Bronchial epithelial cell (primary cell): Measurements from ENCODE around the gene JAML. TPM values are rescaled to one million over a fixed set of nuclear protein-coding genes. Genes with fewer than 3 reads are reported as not detected.

Source experiments
- DNase-seq: peaks from one replicate; pipeline ENCODE4 v3.0.0-alpha.2; 2010; ENCODE audit warnings: low read depth
- FAIRE-seq: peaks from 2 replicates; lab custom pipeline; 2011; peaks lifted over from hg19 to GRCh38; lab: Jason Lieb, UNC
- H3K27me3 ChIP-seq: 2 replicates; pipeline ENCODE4 v1.5.1; 2011; ENCODE audit warnings: low read length; ENCODE audit not compliant: control insufficient read depth, insufficient read depth
- H3K36me3 ChIP-seq: 2 replicates; pipeline ENCODE4 v1.5.1; 2011; ENCODE audit warnings: low read length; ENCODE audit not compliant: control insufficient read depth, insufficient read depth
- H3K4me3 ChIP-seq: 2 replicates; pipeline ENCODE4 v1.5.1; 2011; ENCODE audit warnings: mild to moderate bottlenecking, low read depth, low read length, control low read depth
- CTCF ChIP-seq: IDR thresholded peaks from 2 replicates; pipeline ENCODE4 v1.5.1; 2011; ENCODE audit warnings: mild to moderate bottlenecking, moderate library complexity, low read length, control low read depth, inconsistent platforms; ENCODE audit not compliant: insufficient read depth, severe bottlenecking
- total RNA-seq: library from RNA; depleted of rRNA; stranded (reverse); fragments of >200 nt; gene quantifications from 2 replicates; pipeline ENCODE4 v1.2.1, GENCODE V29; 2014

JAML gene
- total RNA-seq, 1 donor from 2014 or later: not detected

GRCh38 chr11:118153516-118153915 is 71.3 kb downstream of the JAML start:
- peaks cover 4% of the 10 kb centered on the region for H3K27me3 ChIP-seq
- DNase-seq (no peak), FAIRE-seq (no peak)
- no peak overlapping the region for H3K4me3 ChIP-seq
- no peaks in the 10 kb centered on the region for H3K36me3 ChIP-seq
- no peak for TF ChIP-seq CTCF

DNA sequence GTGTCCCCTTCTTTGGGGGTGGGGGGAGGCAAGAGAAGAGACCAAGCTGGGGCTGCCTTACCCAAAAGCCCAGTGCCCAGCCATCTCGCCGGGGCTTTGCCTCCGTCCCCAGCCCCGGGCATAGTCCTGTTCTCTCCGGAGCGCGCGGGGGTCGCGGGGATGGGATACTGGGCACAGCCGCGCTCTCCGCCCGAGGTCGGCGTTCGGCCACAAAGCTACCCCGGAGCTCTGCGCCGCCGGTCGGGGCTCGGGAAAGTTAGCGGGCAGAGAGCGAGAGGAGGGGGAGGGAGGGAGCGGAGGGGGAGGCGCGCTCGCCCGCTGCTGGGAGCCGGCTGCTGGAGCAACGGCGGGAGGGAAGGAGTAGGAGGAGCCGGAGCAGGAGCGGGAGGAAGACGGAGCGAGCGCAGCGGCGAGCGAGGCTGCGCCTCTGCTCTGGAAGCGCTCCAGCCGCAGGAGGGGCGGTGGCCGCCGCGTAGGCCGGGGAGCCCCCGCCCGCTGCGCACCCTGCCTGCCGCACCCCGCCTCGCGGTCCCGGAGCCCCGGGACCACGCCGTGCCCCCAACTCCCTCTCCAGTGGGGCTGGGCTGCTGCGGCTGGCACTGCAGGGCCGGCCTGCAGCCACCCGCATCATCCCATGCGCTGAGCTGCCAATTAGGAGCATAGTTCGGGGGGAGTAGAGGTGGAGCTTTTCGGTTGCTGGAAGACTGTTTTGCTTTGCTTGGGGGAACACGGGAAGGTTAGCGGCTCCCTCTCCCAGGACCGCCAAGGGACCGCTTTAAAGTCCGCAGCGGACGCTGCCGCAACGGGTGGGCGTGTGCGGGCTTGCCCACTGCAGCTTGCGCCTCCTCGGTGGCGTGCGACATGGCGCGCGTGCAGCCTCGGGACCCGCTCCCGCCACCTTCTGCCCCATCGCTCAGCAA is 72.0 kb downstream of the JAML start, which contains the start of gene SCN4B:
TSS of gene SCN4B (minus strand) at position 272 of the 920 bp plus-strand sequence. CDS start at position 122, 150 bp downstream.
- Histone ChIP-seq H3K27me3 (peaks cover 4% of the 10 kb centered on the region), H3K36me3 (no peaks in the 10 kb centered on the region), H3K4me3 (peak within 1 kb of the TSS; percentile 40)
- FAIRE-seq (no peak), DNase-seq (peak; percentile 50)
- TF ChIP-seq CTCF: no peak

- H3K36me3 ChIP-seq: no peaks in the 10 kb centered on the region
- FAIRE-seq: no peak
- TF ChIP-seq CTCF: no peak
- H3K27me3 ChIP-seq: peaks cover 4% of the 10 kb centered on the region
- peak overlapping the region; percentile 40 for H3K4me3 ChIP-seq
- no peak for DNase-seq
These were observed 72.7 kb downstream of the JAML start for GRCh38 chr11:118152020-118152551.

DNA sequence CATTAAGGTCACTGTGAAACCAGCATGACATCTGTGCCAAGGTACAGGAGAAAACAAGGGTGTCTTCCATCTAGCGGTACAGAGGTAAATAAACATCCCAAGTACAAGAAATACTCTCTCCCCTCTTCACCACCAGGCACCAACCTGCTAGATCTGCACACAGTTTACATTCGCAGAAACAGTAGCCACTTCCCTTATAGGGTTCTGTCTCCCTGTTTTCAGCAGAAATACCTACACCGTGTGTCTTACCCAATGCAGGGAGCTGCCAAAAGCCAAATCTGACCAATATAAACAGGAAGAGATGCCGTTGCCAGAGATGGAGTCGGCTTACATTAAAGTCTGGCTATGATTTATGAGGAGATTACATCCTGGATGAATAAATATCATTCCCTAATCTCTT is 73.4 kb downstream of the JAML start:
- no peaks in the 10 kb centered on the region for H3K36me3 ChIP-seq
- peaks cover 4% of the 10 kb centered on the region for H3K27me3 ChIP-seq
- FAIRE-seq: no peak
- peak; percentile 13 for DNase-seq
- no peak for TF ChIP-seq CTCF
- no peak overlapping the region for H3K4me3 ChIP-seq

- TF ChIP-seq CTCF: no peak
- H3K36me3 ChIP-seq: no peaks in the 10 kb centered on the region
- H3K4me3 ChIP-seq: no peak overlapping the region
- no peak for FAIRE-seq
- H3K27me3 ChIP-seq: no peaks in the 10 kb centered on the region
- DNase-seq: no peak
These were observed 75.3 kb downstream of the JAML start for GRCh38 chr11:118149493-118149892.
